ENCODE data around the gene TRPM1.
"Not testable (repeated sequence)": the region's sequence is repeated elsewhere in the genome, so short reads cannot be mapped to it uniquely, and the experiment has no call there.

The TRPM1 gene

DNA sequence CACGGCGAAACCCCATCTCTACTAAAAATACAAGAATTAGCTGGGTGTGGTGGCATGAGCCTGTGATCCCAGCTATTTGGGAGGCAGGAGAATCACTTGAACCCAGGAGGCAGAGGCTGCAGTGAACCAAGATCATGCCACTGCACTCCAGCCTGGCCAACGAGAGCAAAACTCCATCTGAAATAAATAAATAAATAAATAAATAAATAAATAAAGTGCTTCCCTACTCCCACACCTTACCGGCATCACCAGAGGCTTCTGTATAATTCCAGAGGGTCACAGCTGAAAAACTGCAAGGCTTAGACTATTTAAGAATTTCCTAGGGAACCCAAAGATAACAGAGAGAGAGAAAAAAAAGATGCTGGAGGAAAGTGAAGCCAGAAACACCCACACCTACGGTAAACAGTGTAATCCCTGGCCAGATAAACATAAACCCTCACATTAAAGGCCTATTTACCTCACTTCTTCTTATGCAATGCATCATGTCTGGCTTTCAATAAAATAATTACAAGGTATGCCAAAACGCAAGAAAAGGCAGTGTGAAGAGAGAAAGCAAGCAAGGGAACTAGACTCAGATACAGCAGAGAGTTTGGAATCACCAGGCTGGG lies 15.0 kb upstream of the TRPM1 start:
- no peak for DNase-seq

DNA sequence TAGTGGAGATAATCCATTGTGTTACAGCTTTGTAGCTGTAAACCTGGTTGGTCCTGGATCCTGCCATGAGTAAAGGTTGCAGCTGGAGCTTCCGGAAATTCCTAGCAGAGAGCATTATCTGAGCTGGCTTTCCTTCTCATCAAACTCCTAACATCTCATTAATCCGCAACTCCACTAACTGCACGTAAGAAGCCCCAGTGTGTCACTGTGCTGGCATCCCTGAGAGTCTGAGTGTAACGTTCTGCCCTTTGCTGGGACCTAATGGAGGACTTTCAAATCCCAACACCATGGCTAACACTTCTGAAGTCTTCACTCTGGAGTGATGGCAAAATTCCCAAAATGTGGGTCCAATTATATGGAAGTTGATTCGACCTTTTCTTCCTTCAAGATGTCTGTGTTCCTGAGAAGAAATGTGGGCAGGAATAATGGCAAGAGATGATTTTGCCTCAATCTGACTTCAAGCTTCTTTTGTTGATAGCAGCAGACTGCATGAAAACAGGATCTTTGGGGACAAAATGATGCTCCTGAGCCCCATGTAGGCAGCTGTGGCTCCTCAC lies 9.6 kb upstream of the TRPM1 start:
- peak; percentile 20 for DNase-seq

DNA sequence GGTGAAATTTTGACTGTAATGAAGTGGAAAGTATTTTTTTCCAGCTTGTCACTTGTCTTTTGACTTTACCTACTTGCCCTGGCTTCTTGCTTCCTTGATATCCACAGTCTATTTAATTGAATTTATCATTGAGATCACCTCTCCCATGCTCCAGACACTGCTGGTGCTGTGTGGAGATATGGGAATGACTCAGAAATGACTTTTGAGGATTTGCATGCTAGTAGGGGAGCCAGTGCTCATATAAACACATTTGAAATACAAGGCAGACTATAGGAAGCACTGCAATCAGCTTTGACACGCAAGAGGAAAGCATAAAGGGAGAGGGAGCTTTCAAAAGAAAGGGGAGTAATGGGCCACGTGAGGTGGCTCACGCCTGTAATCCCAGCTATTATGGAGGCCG lies 7.3 kb upstream of the TRPM1 start:
- no peak for DNase-seq

DNA sequence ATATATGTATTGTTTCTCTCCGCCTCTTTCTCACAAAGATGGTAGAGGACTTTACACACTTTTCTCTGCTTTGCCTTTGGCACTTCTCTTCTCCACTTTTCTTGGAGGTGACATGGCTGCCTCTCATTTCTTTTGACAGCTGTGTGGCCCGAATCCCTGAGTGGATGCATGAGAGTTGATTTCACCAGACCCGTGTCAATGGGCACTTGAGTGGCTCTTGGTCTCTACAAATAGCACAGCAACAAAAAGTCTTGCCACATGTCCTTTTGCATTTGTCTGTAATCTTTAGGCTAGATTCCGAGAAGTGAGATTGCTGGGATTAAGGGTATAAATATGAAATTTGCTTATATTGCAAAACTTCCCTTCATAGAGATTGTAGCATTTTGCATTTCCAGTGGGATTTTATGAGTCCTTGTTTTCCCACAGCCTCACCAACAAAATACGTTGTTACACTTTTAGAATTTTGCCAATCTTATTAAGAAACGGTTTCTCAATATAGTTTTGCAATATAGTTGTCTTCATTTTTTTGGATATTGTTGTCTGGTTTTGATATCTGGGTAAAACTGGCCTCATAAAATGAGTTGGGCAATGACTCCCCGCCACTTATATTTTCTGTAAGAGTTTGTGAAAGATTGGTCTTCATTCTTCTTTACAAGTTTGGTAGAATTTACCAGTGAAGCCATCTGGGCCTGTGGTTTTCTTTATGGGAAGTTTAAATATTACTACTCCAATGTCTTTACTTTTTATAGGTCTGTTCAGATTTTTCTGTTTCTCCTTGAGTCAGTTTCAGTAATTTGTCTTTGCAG lies 5.2 kb upstream of the TRPM1 start:
- DNase-seq, result no peak

- no peak for DNase-seq
Observed at GRCh38 chr15:31104003-31104402, 2.5 kb upstream of the TRPM1 start.

- no peak for DNase-seq
Observed at GRCh38 chr15:31102374-31103342, 1.1 kb upstream of the TRPM1 start.

DNA sequence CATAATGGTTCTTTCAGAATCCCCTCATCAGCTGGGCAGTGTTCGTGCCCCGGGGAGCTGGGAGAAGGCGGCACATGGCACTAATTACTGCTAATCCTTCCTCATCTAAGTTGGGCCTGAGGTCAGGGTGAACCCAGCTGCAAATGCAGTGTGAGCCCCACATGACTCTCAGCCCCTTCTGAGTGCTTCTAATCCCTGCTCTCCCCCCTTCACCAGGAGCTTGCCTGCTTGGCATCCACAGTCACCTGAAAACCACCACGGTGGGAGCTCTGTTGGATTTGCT lies 455 bp upstream of the TRPM1 start:
- DNase-seq, result no peak

GRCh38 chr15:31100738-31101137 lies 787 bp downstream of the TRPM1 start:
- DNase-seq, result no peak

DNA sequence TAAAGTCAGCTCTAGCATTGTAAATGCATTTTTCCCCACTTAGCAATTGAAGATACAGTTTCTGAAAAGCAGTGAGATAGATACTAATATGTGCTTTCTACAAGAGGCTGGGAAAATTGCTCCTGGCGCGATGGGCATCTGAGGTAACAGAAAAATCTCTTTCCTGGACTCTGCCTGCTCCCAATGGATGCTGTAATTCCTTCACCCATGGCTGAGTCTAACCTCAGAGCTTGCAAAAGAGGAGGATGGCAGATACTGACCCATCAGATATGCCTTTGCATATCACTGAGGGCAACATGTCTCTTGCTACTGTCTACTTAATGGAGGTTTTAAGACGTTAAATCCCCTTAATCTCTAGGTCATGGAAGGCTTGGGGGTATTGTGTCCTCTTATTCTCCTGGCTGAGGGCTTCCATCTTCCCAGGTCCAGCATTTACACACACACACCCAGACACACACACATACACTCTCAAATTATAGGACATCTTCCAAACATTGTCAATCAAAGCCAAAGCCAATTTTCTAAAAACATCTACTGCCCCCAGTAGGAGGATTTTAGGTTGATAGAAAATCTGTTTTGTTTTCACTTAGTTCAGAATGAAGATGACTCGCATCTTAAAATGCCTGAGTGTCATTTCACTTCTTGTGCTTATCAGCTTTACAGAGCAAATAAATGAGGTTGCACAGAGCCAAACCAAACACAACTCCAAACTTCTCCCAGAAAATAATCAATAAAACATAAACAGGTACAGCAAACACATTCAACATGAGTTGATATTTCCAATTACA lies 2.4 kb downstream of the TRPM1 start:
- DNase-seq, result peak; percentile 44

- DNase-seq, result no peak
Observed at GRCh38 chr15:31098491-31098917, 3.0 kb downstream of the TRPM1 start.

DNA sequence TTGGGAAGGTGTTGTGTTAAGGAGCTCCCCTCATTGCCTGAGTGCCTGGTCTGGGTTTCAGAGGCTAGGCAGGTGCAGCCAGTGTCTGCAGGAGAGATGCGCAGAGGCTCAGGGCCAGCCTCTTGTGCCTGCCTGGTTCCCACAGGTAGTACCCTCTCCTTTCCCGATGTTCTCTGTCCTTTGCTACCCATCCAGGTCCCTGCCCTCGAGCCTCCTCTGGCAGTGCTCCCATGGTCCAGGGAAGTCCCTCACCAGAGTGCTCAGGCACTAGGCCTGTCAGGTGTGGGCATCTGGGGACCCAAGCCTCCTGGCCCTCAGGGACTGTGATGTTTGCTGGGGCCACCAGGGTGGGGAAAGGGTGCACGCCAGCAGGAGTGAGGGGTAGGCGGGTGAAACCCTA lies 5.0 kb downstream of the TRPM1 start:
- DNase-seq, result no peak

- DNase-seq, result peak; percentile 61
Observed at GRCh38 chr15:31091481-31091880, 10.0 kb downstream of the TRPM1 start.

- no peak for DNase-seq
Observed at GRCh38 chr15:31090766-31091165, 10.8 kb downstream of the TRPM1 start.

GRCh38 chr15:31089368-31090047 lies 12.0 kb downstream of the TRPM1 start:
- DNase-seq, result no peak

- DNase-seq, result no peak
Observed at GRCh38 chr15:31088672-31089367, 12.7 kb downstream of the TRPM1 start.

DNA sequence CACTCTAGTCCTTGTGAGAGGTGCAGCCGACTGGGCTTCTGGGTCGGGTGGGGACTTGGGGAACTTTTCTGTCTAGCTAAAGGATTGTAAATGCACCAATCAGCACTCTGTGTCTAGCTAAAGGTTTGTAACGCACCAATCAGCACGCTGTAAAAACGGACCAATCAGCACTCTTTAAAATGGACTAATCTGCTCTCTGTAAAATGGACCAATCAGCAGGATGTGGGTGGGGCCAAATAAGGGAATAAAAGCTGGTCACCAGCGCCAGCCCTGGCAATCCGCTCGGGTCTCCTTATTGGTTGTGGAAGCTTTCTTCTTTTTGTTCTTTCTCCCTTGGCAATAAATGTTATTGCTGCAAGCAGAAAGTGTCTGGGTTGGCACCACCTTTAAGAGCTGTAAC lies 13.5 kb downstream of the TRPM1 start:
- not testable (repeated sequence) for DNase-seq

DNA sequence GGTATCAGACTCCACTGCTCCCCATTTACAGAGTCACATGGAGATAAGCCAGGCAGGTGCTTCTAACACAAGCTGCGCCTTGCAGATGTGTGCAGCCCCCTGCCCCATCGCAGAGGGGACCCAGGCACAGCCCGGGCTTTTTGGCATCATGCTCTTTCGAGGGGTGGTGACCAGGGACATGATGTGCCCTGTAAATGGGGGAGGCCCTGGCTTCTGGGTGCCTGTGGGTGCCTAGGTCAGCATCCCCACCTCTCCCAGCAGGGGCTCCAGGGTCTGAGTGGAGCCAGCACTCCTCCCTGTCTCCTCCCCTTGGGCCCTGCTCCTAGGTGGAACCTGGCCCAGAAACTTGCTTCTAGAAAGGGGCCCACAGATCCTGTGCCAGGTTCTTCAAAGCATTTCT lies 15.2 kb downstream of the TRPM1 start:
- DNase-seq, result no peak

- no peak for DNase-seq
Observed at GRCh38 chr15:31085359-31085758, 16.2 kb downstream of the TRPM1 start.

GRCh38 chr15:31084176-31084575 lies 17.3 kb downstream of the TRPM1 start:
- DNase-seq, result peak; percentile 23

DNA sequence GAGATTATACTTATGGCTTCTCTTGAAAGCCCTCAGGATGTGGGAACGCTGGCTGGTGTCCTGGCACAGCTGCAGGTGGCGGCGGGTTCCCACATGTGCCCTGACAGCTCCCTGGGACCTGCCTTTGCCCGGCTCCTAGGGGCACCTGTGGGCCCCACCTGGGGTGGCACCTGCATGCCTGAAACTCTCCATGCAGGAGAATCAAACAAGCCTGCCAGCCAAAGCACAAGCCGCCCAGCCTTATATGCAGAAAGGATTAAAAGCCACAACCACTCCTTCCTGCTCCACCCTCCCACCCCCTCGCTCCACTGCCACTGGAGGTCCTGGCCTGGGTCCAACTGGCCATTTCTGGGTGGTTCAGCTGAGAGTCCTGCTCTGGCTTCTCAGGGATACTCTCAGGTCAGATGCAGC lies 18.1 kb downstream of the TRPM1 start:
- DNase-seq, result peak; percentile 25

DNA sequence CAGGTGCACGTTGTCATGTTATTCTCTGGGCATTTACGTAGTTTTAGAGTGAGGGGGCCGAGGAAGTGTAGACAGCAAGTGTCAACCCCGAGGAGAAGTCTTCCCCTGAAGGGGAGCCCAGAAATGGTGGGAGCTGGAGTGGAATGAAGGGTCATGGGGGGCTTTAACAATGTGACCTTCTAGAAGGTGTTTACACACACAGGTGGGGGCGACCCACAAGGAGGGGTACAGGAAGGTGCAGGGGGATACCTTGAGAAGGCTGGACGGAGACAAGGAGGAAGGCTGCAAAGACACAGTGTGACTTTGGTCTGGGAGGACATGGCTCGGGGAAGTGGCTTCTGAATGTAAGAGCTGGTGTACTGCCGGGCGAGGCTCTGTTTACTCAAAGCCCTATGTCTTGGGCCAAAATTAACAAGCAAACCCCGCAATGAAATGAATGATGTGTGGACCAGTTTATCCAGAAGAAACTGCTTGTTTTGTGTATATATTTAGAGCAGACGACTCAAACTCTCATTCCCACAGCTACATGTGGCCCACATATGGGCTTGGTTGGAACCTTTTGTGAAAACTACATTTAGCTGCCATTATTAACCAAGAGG lies 18.7 kb downstream of the TRPM1 start:
- DNase-seq, result no peak

Measured in fibroblast of skin of back (primary cell).